Activated CD4-positive, alpha-beta T cell treated with anti-CD3 and anti-CD28 coated beads, Interleukin-10, Interleukin-2, amounts not matched to agents 100 ng/mL and 50 ng/mL, durations not matched to agents 16 hours and 8 hours (primary cell): ENCODE data around the gene RNPC3.
A peak's percentile ranks its signal among the peaks of the same experiment; 100 is the strongest.
"Not testable (repeated sequence)": the region's sequence is repeated elsewhere in the genome, so short reads cannot be mapped to it uniquely, and the experiment has no call there.

Source experiments
- DNase-seq: peaks from one replicate; pipeline ENCODE4 v3.0.0-alpha.2; 2020

RNPC3 gene

GRCh38 chr1:103525607-103526507 is at the start of gene RNPC3:
Gene RNPC3 (plus strand): TSS chr1:103525699. CDS start chr1:103526071, 372 bp downstream.
- peak; percentile 84 for DNase-seq

GRCh38 chr1:103477101-103477500 is 48.4 kb upstream of the RNPC3 start:
- DNase-seq, result no peak

GRCh38 chr1:103489935-103490334 is 35.6 kb upstream of the RNPC3 start:
- no peak for DNase-seq

GRCh38 chr1:103492003-103492625 is 33.4 kb upstream of the RNPC3 start:
- DNase-seq, result no peak

GRCh38 chr1:103496014-103496635 is 29.4 kb upstream of the RNPC3 start:
- no peak for DNase-seq

GRCh38 chr1:103497404-103497803 is 28.1 kb upstream of the RNPC3 start:
- no peak for DNase-seq

GRCh38 chr1:103509250-103509649 is 16.2 kb upstream of the RNPC3 start:
- DNase-seq, result no peak

- DNase-seq, result no peak
Measured at GRCh38 chr1:103513711-103514110, 11.8 kb upstream of the RNPC3 start.

- peak; percentile 54 for DNase-seq
Measured at GRCh38 chr1:103514920-103515503, 10.5 kb upstream of the RNPC3 start.

GRCh38 chr1:103516283-103516682 is 9.2 kb upstream of the RNPC3 start:
- no peak for DNase-seq

- DNase-seq, result no peak
Measured at GRCh38 chr1:103516693-103517092, 8.8 kb upstream of the RNPC3 start.

GRCh38 chr1:103517380-103518047 is 8.0 kb upstream of the RNPC3 start:
- DNase-seq, result peak; percentile 21

- no peak for DNase-seq
Measured at GRCh38 chr1:103520822-103521221, 4.7 kb upstream of the RNPC3 start.

GRCh38 chr1:103523346-103523745 is 2.2 kb upstream of the RNPC3 start:
- DNase-seq, result no peak

- DNase-seq, result no peak
Measured at GRCh38 chr1:103525114-103525606, 339 bp upstream of the RNPC3 start.

- DNase-seq, result peak; percentile 48
Measured at GRCh38 chr1:103527331-103527730, 1.8 kb downstream of the RNPC3 start.

- DNase-seq, result peak; percentile 80
Measured at GRCh38 chr1:103529746-103530145, 4.2 kb downstream of the RNPC3 start.

- no peak for DNase-seq
Measured at GRCh38 chr1:103538226-103538625, 12.7 kb downstream of the RNPC3 start.

GRCh38 chr1:103541431-103541830 is 15.9 kb downstream of the RNPC3 start:
- no peak for DNase-seq

- DNase-seq, result no peak
Measured at GRCh38 chr1:103546496-103546895, 21.0 kb downstream of the RNPC3 start.

- DNase-seq, result no peak
Measured at GRCh38 chr1:103547840-103548239, 22.3 kb downstream of the RNPC3 start.

- DNase-seq, result no peak
Measured at GRCh38 chr1:103560427-103560826, 34.9 kb downstream of the RNPC3 start.

GRCh38 chr1:103561124-103561523 is 35.6 kb downstream of the RNPC3 start:
- DNase-seq, result not testable (repeated sequence)
